Femur (tissue), 1 donor: Measurements from ENCODE around the gene EPHB4.
"Not testable (repeated sequence)": the region's sequence is repeated elsewhere in the genome, so short reads cannot be mapped to it uniquely, and the experiment has no call there.

Source experiments
- DNase-seq: peaks from one replicate; pipeline ENCODE4 v3.0.0-alpha.2; 2017

Gene EPHB4

GRCh38 chr7:100819586-100819985 is 7.7 kb downstream of the EPHB4 start:
- DNase-seq: no peak

- no peak for DNase-seq
Observed at GRCh38 chr7:100818825-100819224, 8.5 kb downstream of the EPHB4 start.

- no peak for DNase-seq
Observed at GRCh38 chr7:100818366-100818765, 9.0 kb downstream of the EPHB4 start.

GRCh38 chr7:100817097-100817496 is 10.2 kb downstream of the EPHB4 start:
- DNase-seq: no peak

GRCh38 chr7:100816515-100816914 is 10.8 kb downstream of the EPHB4 start:
- DNase-seq: not testable (repeated sequence)

GRCh38 chr7:100812729-100813128 is 14.6 kb downstream of the EPHB4 start:
- no peak for DNase-seq

GRCh38 chr7:100811480-100811879 is 15.8 kb downstream of the EPHB4 start:
- DNase-seq: no peak

- no peak for DNase-seq
Observed at GRCh38 chr7:100808354-100808875, 18.9 kb downstream of the EPHB4 start.

GRCh38 chr7:100806883-100807282 is 20.4 kb downstream of the EPHB4 start:
- not testable (repeated sequence) for DNase-seq

GRCh38 chr7:100806276-100806675 is 21.0 kb downstream of the EPHB4 start:
- no peak for DNase-seq

GRCh38 chr7:100804681-100805431 is 22.5 kb downstream of the EPHB4 start:
- DNase-seq: no peak

GRCh38 chr7:100803398-100804161 is 23.7 kb downstream of the EPHB4 start:
- DNase-seq: peak; percentile 90

- no peak for DNase-seq
Observed at GRCh38 chr7:100802951-100803350, 24.4 kb downstream of the EPHB4 start.

GRCh38 chr7:100801833-100802568 is 25.3 kb downstream of the EPHB4 start:
- DNase-seq: peak; percentile 62

GRCh38 chr7:100799037-100799896 is 28.1 kb downstream of the EPHB4 start:
- peak; percentile 63 for DNase-seq

- DNase-seq: no peak
Observed at GRCh38 chr7:100794741-100795140, 32.6 kb downstream of the EPHB4 start.

- no peak for DNase-seq
Observed at GRCh38 chr7:100793806-100794660, 33.3 kb downstream of the EPHB4 start.

GRCh38 chr7:100791881-100792666 is 35.2 kb downstream of the EPHB4 start:
- no peak for DNase-seq

GRCh38 chr7:100789055-100789454 is 38.3 kb downstream of the EPHB4 start:
- DNase-seq: no peak

GRCh38 chr7:100786323-100786722 is 41.0 kb downstream of the EPHB4 start:
- DNase-seq: no peak
